B cell (primary cell): Measurements from ENCODE around the gene HNRNPA1L2. TPM values are rescaled to one million over a fixed set of nuclear protein-coding genes. Genes with fewer than 3 reads are reported as not detected.

Experiments
- ATAC-seq: fragments of 200-7000 bp; cut with Tn5 transposase; one replicate; pipeline ENCODE4 v1.10.0; 2021; ENCODE audit warnings: low read depth, mild to moderate bottlenecking, moderate number of reproducible peaks, moderate library complexity
- CTCF ChIA-PET: fragments of 350-600 bp; sonication (Branson Sonifier 250); formaldehyde crosslinking; loops from one replicate; lab custom pipeline; 2021; ENCODE audit warnings: antibody characterized with exemption, inconsistent platforms; lab: Charles Lee
- POLR2A ChIA-PET: fragments of 350-600 bp; sonication (Branson Sonifier 250); formaldehyde crosslinking; loops from one replicate; lab custom pipeline; 2021; ENCODE audit warnings: antibody characterized with exemption; lab: Charles Lee
- DNase-seq: peaks from one replicate; pipeline ENCODE4 v3.0.0; 2013
- H2AFZ ChIP-seq: 2 replicates; pipeline ENCODE4 v1.6.1; 2012; ENCODE audit warnings: mild to moderate bottlenecking, low read depth, low read length; ENCODE audit not compliant: insufficient read depth, poor library complexity, severe bottlenecking
- H3K27ac ChIP-seq, 2 donors: 1 replicate in 1 of 2; 2 replicates in 1 of 2; pipeline ENCODE4 v1.5.1; 2012 to 2013; ENCODE audit warnings: low read length in 2 of 2, mild to moderate bottlenecking in 2 of 2, moderate library complexity in 1 of 2
- H3K27me3 ChIP-seq, 4 experiments: fragments of 200-600 bp in 1 of 4; sonication (generic) in 1 of 4; replicated peaks in 1 of 4; 1 replicate in 2 of 4; 2 replicates in 2 of 4; pipeline versions ENCODE4 v1.6.1 to v1.7.0; 2013 to 2016; ENCODE audit warnings: low read length in 3 of 4, mild to moderate bottlenecking in 2 of 4, mixed read lengths in 1 of 4, moderate library complexity in 1 of 4; ENCODE audit not compliant: insufficient read depth in 4 of 4, control insufficient read depth in 3 of 4; ENCODE audit errors: control extremely low read depth in 1 of 4
- H3K36me3 ChIP-seq, 2 experiments: replicated peaks in 1 of 2; 1 replicate in 1 of 2; 2 replicates in 1 of 2; pipeline versions ENCODE4 v1.6.1 to v1.7.1; 2013; ENCODE audit warnings: low read length in 1 of 2; ENCODE audit not compliant: insufficient read depth in 2 of 2, control insufficient read depth in 1 of 2; ENCODE audit errors: control extremely low read depth in 1 of 2, extremely low read depth in 1 of 2
- H3K4me1 ChIP-seq, 2 donors: fragments of 200-600 bp in 1 of 2; sonication (generic) in 1 of 2; 1 replicate in 1 of 2; 2 replicates in 1 of 2; pipeline versions ENCODE4 v1.5.1 to v1.6.1; 2013 to 2017; ENCODE audit warnings: low read length in 2 of 2; ENCODE audit not compliant: control insufficient read depth in 2 of 2, insufficient read depth in 2 of 2
- H3K4me2 ChIP-seq: replicated peaks from 2 replicates; pipeline ENCODE3; 2012; ENCODE audit warnings: mild to moderate bottlenecking, low read depth, low read length; ENCODE audit not compliant: poor library complexity, severe bottlenecking
- H3K4me3 ChIP-seq, 5 experiments: fragments of 200-600 bp in 1 of 5; sonication (generic) in 1 of 5; 1 replicate in 3 of 5; 2 replicates in 2 of 5; pipeline versions ENCODE4 v1.5.1 to v1.7.0; 2011 to 2016; ENCODE audit warnings: low read length in 4 of 5, mild to moderate bottlenecking in 4 of 5, low read depth in 2 of 5, control low read depth in 1 of 5, moderate library complexity in 1 of 5; ENCODE audit not compliant: insufficient read depth in 1 of 5; ENCODE audit errors: control extremely low read depth in 1 of 5, extremely low read depth in 1 of 5
- H3K79me2 ChIP-seq: fragments of 200-600 bp; sonication (generic); one replicate; pipeline ENCODE4 v1.6.0; 2016; ENCODE audit warnings: low read length; ENCODE audit not compliant: control insufficient read depth, insufficient read depth
- H3K9ac ChIP-seq: fragments of 200-600 bp; sonication (generic); 2 replicates; pipeline ENCODE4 v1.6.1; 2017; ENCODE audit warnings: mild to moderate bottlenecking, low read length, moderate library complexity
- H3K9me3 ChIP-seq, 3 donors: one replicate each; pipeline versions ENCODE4 v1.6.1 to v1.7.1; 2013; ENCODE audit warnings: low read length in 2 of 3; ENCODE audit not compliant: control insufficient read depth in 2 of 3, insufficient read depth in 1 of 3; ENCODE audit errors: control extremely low read depth in 1 of 3
- H4K20me1 ChIP-seq: 2 replicates; pipeline ENCODE4 v1.6.0; 2012; ENCODE audit warnings: mild to moderate bottlenecking, low read length; ENCODE audit not compliant: insufficient read depth, control insufficient read depth, poor library complexity, severe bottlenecking
- H3K27ac Mint-ChIP-seq: one replicate; pipeline ENCODE4 v1.8.0; 2021; ENCODE audit warnings: mixed read lengths
- H3K27me3 Mint-ChIP-seq: one replicate; pipeline ENCODE4 v1.8.0; 2021; ENCODE audit warnings: mixed read lengths
- H3K4me1 Mint-ChIP-seq: one replicate; pipeline ENCODE4 v1.8.0; 2021; ENCODE audit warnings: mixed read lengths
- H3K4me3 Mint-ChIP-seq: one replicate; pipeline ENCODE4 v1.8.0; 2021; ENCODE audit warnings: mixed read lengths
- H3K9me3 Mint-ChIP-seq: one replicate; pipeline ENCODE4 v1.8.0; 2022; ENCODE audit warnings: mixed read lengths; ENCODE audit not compliant: insufficient read depth
- CTCF ChIP-seq: fragments of 200-600 bp; IDR thresholded peaks from one replicate; pipeline ENCODE4 v1.8.0; 2022; ENCODE audit warnings: antibody characterized with exemption, mild to moderate bottlenecking
- EZH2 ChIP-seq: IDR thresholded peaks from 2 replicates; pipeline ENCODE4 v1.6.1; 2012; ENCODE audit warnings: borderline replicate concordance, low read depth, mild to moderate bottlenecking, moderate library complexity, low read length; ENCODE audit not compliant: insufficient read depth, poor library complexity, severe bottlenecking
- WGBS: methylation state at CpG from one replicate; pipeline ENCODE4 v1.1.5; 2013; ENCODE audit warnings: missing lambda C conversion rate; ENCODE audit not compliant: insufficient coverage; 5-methylcytosine and 5-hydroxymethylcytosine counted together
- intact Hi-C: fragments of 100-400 bp; cut with micrococcal nuclease; formaldehyde crosslinking; loops from one replicate; pipeline ENCODE4 v1.10.0; 2022
- polyA plus RNA-seq: library from polyadenylated mRNA; depleted of rRNA; stranded (reverse); fragments of >200 nt; gene quantifications from 2 replicates; pipeline ENCODE4 v1.2.3, GENCODE V29; 2012
- total RNA-seq, 2 donors: library from RNA; stranded (reverse); fragments of 120-200 nt in 1 of 2; gene quantifications; 1 replicate in 1 of 2; 2 replicates in 1 of 2; pipeline versions ENCODE4 v1.2.3 to v1.2.4, GENCODE V29; 2013 to 2022

HNRNPA1L2 gene
- total and polyA plus RNA-seq, 2 donors (not counting 1 experiment from before 2014, with no cell fraction given), result 10.7 to 17.6 TPM

DNA sequence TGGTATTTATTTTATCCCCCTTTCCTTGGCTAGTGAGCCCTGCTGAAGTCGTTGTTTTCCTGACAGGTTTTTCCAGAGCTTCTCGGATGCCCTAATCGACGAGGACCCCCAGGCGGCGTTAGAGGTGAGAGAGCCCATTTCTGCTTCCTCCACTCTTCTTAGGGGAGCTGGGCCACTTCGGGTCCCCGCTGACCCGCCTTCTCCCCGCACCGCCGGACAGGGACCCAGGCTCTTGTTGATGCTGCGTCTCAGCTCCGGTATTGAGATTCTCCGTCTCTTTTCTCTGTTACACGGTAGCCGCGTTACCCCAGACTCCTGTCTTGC lies 10.7 kb downstream of the HNRNPA1L2 start:
- Histone ChIP-seq H3K4me2 (peak overlapping the region; percentile 84), H2AFZ (peak overlapping the region; percentile 96), H3K79me2 (peaks cover 46% of the 10 kb centered on the region), H3K9ac (peak overlapping the region; percentile 94), H3K4me1 (peaks cover 8 to 25% of the 10 kb centered on the region in 2 donors), H4K20me1 (peaks cover 14% of the 10 kb centered on the region), H3K27me3 (no peaks in the 10 kb centered on the region), H3K9me3 (no peaks in the 10 kb centered on the region), H3K4me3 (peak overlapping the region; percentile 63 to 97 (median 95)), H3K27ac (peak overlapping the region; percentile 93 to 98), H3K36me3 (peaks cover 2 to 12% of the 10 kb centered on the region in 2 experiments)
- intact Hi-C loops, result loop anchor here (1.0 to 10.0 kb wide), 5 partner anchors 36 to 1068 kb away; partner anchors contain the start of genes ALG11, CKAP2, VPS36 and WDFY2
- peak; percentile 22 for ATAC-seq
- Mint-ChIP-seq H3K4me1 (peaks cover 11% of the 10 kb centered on the region), H3K4me3 (no peak overlapping the region), H3K27me3 (no peaks in the 10 kb centered on the region), H3K27ac (no peak overlapping the region), H3K9me3 (no peaks in the 10 kb centered on the region)
- ChIA-PET POLR2A (interaction anchor here (0.6 to 2.8 kb wide), 3 partner anchors 36 to 500 kb away, joined by 3 to 44 read pairs (median 7); partner anchors contain the start of gene VPS36), CTCF (interaction anchor here (0.8 to 3.3 kb wide), 9 partner anchors 9 to 315 kb away, joined by 3 to 43 read pairs (median 6); partner anchors contain the start of gene VPS36)
- DNase-seq, result no peak
- TF ChIP-seq CTCF, result no peak
- TF ChIP-seq EZH2, result no peak
- WGBS, result 1% methylated on average over 13 of the region's 18 CpGs

- DNase-seq, result no peak
- Histone ChIP-seq H3K9ac (no peak overlapping the region), H3K27ac (no peak overlapping the region), H3K4me3 (no peak overlapping the region), H2AFZ (no peak overlapping the region), H3K27me3 (no peaks in the 10 kb centered on the region), H3K79me2 (peaks cover 23% of the 10 kb centered on the region), H3K36me3 (peaks cover 9 to 42% of the 10 kb centered on the region in 2 experiments), H4K20me1 (peaks cover 14% of the 10 kb centered on the region), H3K9me3 (no peaks in the 10 kb centered on the region), H3K4me2 (no peak overlapping the region), H3K4me1 (peaks cover 0 to 3% of the 10 kb centered on the region in 2 donors)
- Mint-ChIP-seq H3K4me1 (peaks cover 3% of the 10 kb centered on the region), H3K9me3 (no peaks in the 10 kb centered on the region), H3K27ac (no peak overlapping the region), H3K4me3 (no peak overlapping the region), H3K27me3 (no peaks in the 10 kb centered on the region)
- CTCF ChIA-PET, result no interaction called here
- no CpG with 5 or more reads among the region's 2 CpGs for WGBS
- intact Hi-C loops, result loop anchor here (10.0 kb wide), 1 partner anchor 1075 kb away; the partner anchor contains the start of gene WDFY2
- TF ChIP-seq CTCF (no peak), EZH2 (no peak)
- POLR2A ChIA-PET, result no interaction called here
- ATAC-seq, result no peak
Measured at GRCh38 chr13:52659340-52659739, 17.1 kb downstream of the HNRNPA1L2 start.
